Measurements from ENCODE around the gene PSG6. TPM values are rescaled to one million over a fixed set of nuclear protein-coding genes. Genes with fewer than 3 reads are reported as not detected.
"Not testable (repeated sequence)": the region's sequence is repeated elsewhere in the genome, so short reads cannot be mapped to it uniquely, and the experiment has no call there.

The PSG6 gene
- total RNA-seq, 1 donor from 2014 or later = not detected

DNA sequence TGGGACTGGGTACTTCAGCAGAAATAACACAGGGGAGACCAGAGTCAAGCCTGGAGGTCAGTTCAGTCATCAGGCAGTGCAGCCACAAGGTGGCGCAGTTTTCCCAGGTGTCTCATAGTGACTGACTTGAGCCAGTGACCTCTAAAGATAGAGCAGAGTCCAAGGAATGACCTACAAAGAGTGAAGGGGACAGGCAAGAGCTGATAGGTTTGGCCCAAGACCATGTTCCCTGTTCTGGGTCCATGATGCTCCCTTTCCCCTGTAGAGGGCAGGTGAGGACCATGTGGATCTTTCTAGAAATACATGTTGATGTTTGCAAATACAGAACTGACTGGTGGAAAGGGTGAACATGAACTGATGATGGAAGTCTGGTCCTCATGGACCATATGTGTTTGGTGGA is 12.5 kb upstream of the PSG6 start:
- H3K27ac Mint-ChIP-seq (ENCODE audit: unreplicated experiment); DNase-seq (ENCODE audit: low read depth, low spot score); H3K4me1 Mint-ChIP-seq; H3K4me3 Mint-ChIP-seq; H3K27me3 Mint-ChIP-seq (ENCODE audit: low read depth); H3K36me3 Mint-ChIP-seq (ENCODE audit: low read depth): not testable (repeated sequence)
- H3K9me3 Mint-ChIP-seq = peaks cover 20% of the 10 kb centered on the region

GRCh38 chr19:42928896-42929295 is 11.2 kb upstream of the PSG6 start:
- Mint-ChIP-seq H3K4me3 (no peak overlapping the region), H3K27ac (ENCODE audit: unreplicated experiment) (no peak overlapping the region), H3K9me3 (peaks cover 20% of the 10 kb centered on the region), H3K27me3 (ENCODE audit: low read depth) (no peaks in the 10 kb centered on the region), H3K4me1 (no peaks in the 10 kb centered on the region), H3K36me3 (ENCODE audit: low read depth) (peaks cover 7% of the 10 kb centered on the region)
- TF ChIP-seq, protein P1, sequence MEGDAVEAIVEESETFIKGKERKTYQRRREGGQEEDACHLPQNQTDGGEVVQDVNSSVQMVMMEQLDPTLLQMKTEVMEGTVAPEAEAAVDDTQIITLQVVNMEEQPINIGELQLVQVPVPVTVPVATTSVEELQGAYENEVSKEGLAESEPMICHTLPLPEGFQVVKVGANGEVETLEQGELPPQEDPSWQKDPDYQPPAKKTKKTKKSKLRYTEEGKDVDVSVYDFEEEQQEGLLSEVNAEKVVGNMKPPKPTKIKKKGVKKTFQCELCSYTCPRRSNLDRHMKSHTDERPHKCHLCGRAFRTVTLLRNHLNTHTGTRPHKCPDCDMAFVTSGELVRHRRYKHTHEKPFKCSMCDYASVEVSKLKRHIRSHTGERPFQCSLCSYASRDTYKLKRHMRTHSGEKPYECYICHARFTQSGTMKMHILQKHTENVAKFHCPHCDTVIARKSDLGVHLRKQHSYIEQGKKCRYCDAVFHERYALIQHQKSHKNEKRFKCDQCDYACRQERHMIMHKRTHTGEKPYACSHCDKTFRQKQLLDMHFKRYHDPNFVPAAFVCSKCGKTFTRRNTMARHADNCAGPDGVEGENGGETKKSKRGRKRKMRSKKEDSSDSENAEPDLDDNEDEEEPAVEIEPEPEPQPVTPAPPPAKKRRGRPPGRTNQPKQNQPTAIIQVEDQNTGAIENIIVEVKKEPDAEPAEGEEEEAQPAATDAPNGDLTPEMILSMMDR (conservative IDR thresholded peaks at IDR 0.05) = no peak
- DNase-seq (ENCODE audit: low read depth, low spot score) = no peak

- no peaks in the 10 kb centered on the region for H3K27me3 Mint-ChIP-seq (ENCODE audit: low read depth)
- no peak overlapping the region for H3K4me3 Mint-ChIP-seq
- no peak for DNase-seq (ENCODE audit: low read depth, low spot score)
- no peak overlapping the region for H3K27ac Mint-ChIP-seq (ENCODE audit: unreplicated experiment)
- peaks cover 23% of the 10 kb centered on the region for H3K9me3 Mint-ChIP-seq
- H3K36me3 Mint-ChIP-seq (ENCODE audit: low read depth) = peaks cover 11% of the 10 kb centered on the region
- TF ChIP-seq, protein P1 (conservative IDR thresholded peaks at IDR 0.05) = no peak
- no peaks in the 10 kb centered on the region for H3K4me1 Mint-ChIP-seq
Measured at GRCh38 chr19:42926781-42927180, 9.1 kb upstream of the PSG6 start.

DNA sequence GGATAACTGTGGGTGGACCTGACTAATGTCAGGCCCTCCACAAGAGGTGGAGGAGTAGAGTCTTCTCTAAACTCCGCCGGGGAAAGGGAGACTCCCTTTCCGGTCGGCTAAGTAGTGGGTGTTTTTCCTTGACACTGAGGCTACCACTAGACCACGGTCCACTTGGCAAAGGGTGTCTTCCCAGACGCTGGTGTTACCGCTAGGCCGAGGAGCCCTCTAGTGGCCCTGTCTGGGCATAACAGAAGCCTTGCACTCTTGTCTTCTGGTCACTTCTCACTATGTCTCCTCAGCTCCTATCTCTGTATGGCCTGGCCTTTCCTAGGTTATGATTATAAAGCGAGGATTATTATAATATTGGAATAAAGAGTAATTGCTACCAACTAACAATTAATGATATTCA is 5.4 kb upstream of the PSG6 start:
- H3K9me3 Mint-ChIP-seq = peaks cover 18% of the 10 kb centered on the region
- not testable (repeated sequence) for H3K27ac Mint-ChIP-seq (ENCODE audit: unreplicated experiment); H3K27me3 Mint-ChIP-seq (ENCODE audit: low read depth); DNase-seq (ENCODE audit: low read depth, low spot score); H3K4me1 Mint-ChIP-seq; H3K4me3 Mint-ChIP-seq; H3K36me3 Mint-ChIP-seq (ENCODE audit: low read depth)

- H3K9me3 Mint-ChIP-seq = peaks cover 13% of the 10 kb centered on the region
Measured at GRCh38 chr19:42920971-42921370, 3.3 kb upstream of the PSG6 start.

GRCh38 chr19:42919757-42920079 is 2.0 kb upstream of the PSG6 start:
- H3K4me3 Mint-ChIP-seq = no peak overlapping the region
- H3K27ac Mint-ChIP-seq (ENCODE audit: unreplicated experiment) = no peak overlapping the region
- H3K27me3 Mint-ChIP-seq (ENCODE audit: low read depth) = no peaks in the 10 kb centered on the region
- no peaks in the 10 kb centered on the region for H3K4me1 Mint-ChIP-seq
- DNase-seq (ENCODE audit: low read depth, low spot score) = no peak
- H3K9me3 Mint-ChIP-seq = peaks cover 13% of the 10 kb centered on the region
- peaks cover 6% of the 10 kb centered on the region for H3K36me3 Mint-ChIP-seq (ENCODE audit: low read depth)
- TF ChIP-seq, protein P1 (conservative IDR thresholded peaks at IDR 0.05) = no peak

More at GRCh38 chr19:42920971-42921370, 3.3 kb upstream of the PSG6 start:
- H3K27me3 Mint-ChIP-seq (ENCODE audit: low read depth); H3K27ac Mint-ChIP-seq (ENCODE audit: unreplicated experiment); DNase-seq (ENCODE audit: low read depth, low spot score); H3K36me3 Mint-ChIP-seq (ENCODE audit: low read depth); H3K4me1 Mint-ChIP-seq; H3K4me3 Mint-ChIP-seq: not testable (repeated sequence)

- not testable (repeated sequence) for H3K36me3 Mint-ChIP-seq (ENCODE audit: low read depth); H3K27ac Mint-ChIP-seq (ENCODE audit: unreplicated experiment); H3K4me1 Mint-ChIP-seq; H3K4me3 Mint-ChIP-seq; DNase-seq (ENCODE audit: low read depth, low spot score); H3K27me3 Mint-ChIP-seq (ENCODE audit: low read depth)
- peaks cover 13% of the 10 kb centered on the region for H3K9me3 Mint-ChIP-seq
Measured at GRCh38 chr19:42919070-42919756, 1.5 kb upstream of the PSG6 start.

GRCh38 chr19:42918377-42919069 is 829 bp upstream of the PSG6 start:
- H3K27me3 Mint-ChIP-seq (ENCODE audit: low read depth); H3K27ac Mint-ChIP-seq (ENCODE audit: unreplicated experiment); DNase-seq (ENCODE audit: low read depth, low spot score); H3K4me1 Mint-ChIP-seq; H3K36me3 Mint-ChIP-seq (ENCODE audit: low read depth); H3K4me3 Mint-ChIP-seq: not testable (repeated sequence)
- peaks cover 15% of the 10 kb centered on the region for H3K9me3 Mint-ChIP-seq

DNA sequence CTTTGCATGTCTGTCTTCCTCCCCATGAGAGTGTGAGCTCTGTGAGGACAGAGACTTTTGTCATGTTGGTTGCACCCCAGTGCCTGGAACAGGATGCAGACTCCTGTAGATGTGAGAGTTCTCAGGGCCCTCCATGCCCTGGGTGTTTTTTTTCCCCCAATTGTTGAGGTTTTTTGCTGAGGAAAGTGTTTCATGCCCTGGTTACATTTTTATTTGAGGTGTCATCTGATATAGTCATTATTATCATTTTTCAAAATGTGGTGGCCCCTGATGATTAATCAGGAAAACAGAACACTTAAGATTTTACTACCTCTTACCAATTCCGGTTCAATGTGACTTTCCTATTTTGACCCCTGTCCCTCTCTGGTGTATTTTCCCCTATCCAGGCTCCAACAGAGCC is 763 bp downstream of the PSG6 start:
- DNase-seq (ENCODE audit: low read depth, low spot score); H3K4me1 Mint-ChIP-seq; H3K27ac Mint-ChIP-seq (ENCODE audit: unreplicated experiment); H3K27me3 Mint-ChIP-seq (ENCODE audit: low read depth); H3K9me3 Mint-ChIP-seq; H3K36me3 Mint-ChIP-seq (ENCODE audit: low read depth); H3K4me3 Mint-ChIP-seq: not testable (repeated sequence)

DNA sequence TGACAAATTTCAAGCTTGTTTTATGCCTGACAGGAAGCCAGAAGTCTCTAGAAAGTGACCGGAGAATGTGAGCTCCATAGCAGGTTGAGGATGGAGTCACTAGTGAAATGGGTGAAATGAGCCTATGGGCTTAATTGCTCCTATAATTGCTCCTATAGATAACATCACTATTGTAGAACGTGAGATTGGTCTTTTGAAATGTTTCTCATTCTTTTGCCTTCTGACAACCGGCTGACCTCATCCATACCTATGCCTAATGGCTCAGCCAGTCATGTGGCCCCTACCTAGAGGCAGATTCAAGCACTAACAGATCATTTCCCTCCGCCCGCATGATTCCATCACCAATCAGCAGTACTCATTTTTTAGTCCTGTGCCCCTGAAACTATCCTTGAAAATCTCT is 4.2 kb downstream of the PSG6 start:
- H3K36me3 Mint-ChIP-seq (ENCODE audit: low read depth); H3K9me3 Mint-ChIP-seq; DNase-seq (ENCODE audit: low read depth, low spot score); H3K27me3 Mint-ChIP-seq (ENCODE audit: low read depth); H3K4me1 Mint-ChIP-seq; H3K4me3 Mint-ChIP-seq; H3K27ac Mint-ChIP-seq (ENCODE audit: unreplicated experiment): not testable (repeated sequence)

DNA sequence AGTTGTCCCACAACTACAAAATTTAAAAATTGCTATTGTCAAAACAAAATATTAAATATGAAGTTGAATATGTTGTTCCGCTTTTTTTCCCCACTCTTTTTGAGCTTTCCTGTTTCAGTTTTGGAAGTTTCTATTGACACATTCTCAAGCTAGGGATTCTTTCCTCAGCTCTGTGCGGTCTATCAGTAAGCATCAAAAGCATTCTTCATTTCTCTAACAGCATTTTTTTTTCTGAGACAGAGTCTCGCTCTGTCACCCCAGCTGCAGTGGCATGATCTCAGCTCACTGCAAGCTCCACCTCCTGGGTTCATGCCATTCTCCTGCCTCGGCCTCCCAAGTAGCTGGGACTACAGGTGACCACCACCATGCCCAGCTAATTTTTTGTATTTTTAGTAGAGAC is 4.8 kb downstream of the PSG6 start:
- not testable (repeated sequence) for DNase-seq (ENCODE audit: low read depth, low spot score); H3K4me3 Mint-ChIP-seq; H3K27ac Mint-ChIP-seq (ENCODE audit: unreplicated experiment); H3K4me1 Mint-ChIP-seq; H3K9me3 Mint-ChIP-seq; H3K27me3 Mint-ChIP-seq (ENCODE audit: low read depth); H3K36me3 Mint-ChIP-seq (ENCODE audit: low read depth)
